NCI-H345 (cell line): Measurements from ENCODE around the gene ALDH2.
A peak's percentile ranks its signal among the peaks of the same experiment; 100 is the strongest.
"Not testable (repeated sequence)": the region's sequence is repeated elsewhere in the genome, so short reads cannot be mapped to it uniquely, and the experiment has no call there.

Source experiments
- DNase-seq: peaks from one replicate; lab custom pipeline; 2025; lab: John Stamatoyannopoulos, UW

ALDH2 gene

GRCh38 chr12:111789779-111790178 is 23.0 kb downstream of the ALDH2 start:
- DNase-seq = no peak

GRCh38 chr12:111791507-111791906 is 24.8 kb downstream of the ALDH2 start:
- DNase-seq = no peak

- no peak for DNase-seq
These were observed 25.6 kb downstream of the ALDH2 start for GRCh38 chr12:111792155-111792855.

GRCh38 chr12:111792856-111793235 is 26.1 kb downstream of the ALDH2 start:
- DNase-seq = no peak

- DNase-seq = no peak
These were observed 31.4 kb downstream of the ALDH2 start for GRCh38 chr12:111798182-111798581.

- no peak for DNase-seq
These were observed 33.0 kb downstream of the ALDH2 start for GRCh38 chr12:111799758-111800157.

GRCh38 chr12:111803038-111803626 is 36.4 kb downstream of the ALDH2 start:
- DNase-seq = no peak

GRCh38 chr12:111803851-111804250 is 37.1 kb downstream of the ALDH2 start:
- DNase-seq = no peak

GRCh38 chr12:111806304-111806703 is 39.6 kb downstream of the ALDH2 start:
- no peak for DNase-seq

- DNase-seq = no peak
These were observed 40.5 kb downstream of the ALDH2 start for GRCh38 chr12:111807232-111807631.

GRCh38 chr12:111812881-111813741 is 46.4 kb downstream of the ALDH2 start:
- DNase-seq = peak; percentile 77

- no peak for DNase-seq
These were observed 49.4 kb downstream of the ALDH2 start for GRCh38 chr12:111816065-111816615.

- DNase-seq = peak; percentile 69
These were observed 50.2 kb downstream of the ALDH2 start for GRCh38 chr12:111816898-111817297.

- DNase-seq = no peak
These were observed 51.6 kb downstream of the ALDH2 start for GRCh38 chr12:111818340-111818739.

- peak; percentile 11 for DNase-seq
These were observed 52.7 kb downstream of the ALDH2 start for GRCh38 chr12:111819191-111820158.

GRCh38 chr12:111820828-111821227 is 54.1 kb downstream of the ALDH2 start:
- DNase-seq = not testable (repeated sequence)

- no peak for DNase-seq
These were observed 56.2 kb downstream of the ALDH2 start for GRCh38 chr12:111822886-111823285.

GRCh38 chr12:111823891-111824290 is 57.2 kb downstream of the ALDH2 start:
- DNase-seq = no peak

GRCh38 chr12:111824312-111824711 is 57.6 kb downstream of the ALDH2 start:
- DNase-seq = not testable (repeated sequence)

- no peak for DNase-seq
These were observed 58.8 kb downstream of the ALDH2 start for GRCh38 chr12:111825509-111825908.

- no peak for DNase-seq
These were observed 59.6 kb downstream of the ALDH2 start for GRCh38 chr12:111826316-111826715.
